GM03348 (cell line): Measurements from ENCODE around the gene UQCR10.

ENCODE experiments used
- DNase-seq: peaks from one replicate; pipeline ENCODE4 v3.0.0; 2012; ENCODE audit warnings: low spot score

Gene UQCR10

GRCh38 chr22:29798801-29799200, 31.6 kb downstream of the UQCR10 start:
- no peak for DNase-seq

DNA sequence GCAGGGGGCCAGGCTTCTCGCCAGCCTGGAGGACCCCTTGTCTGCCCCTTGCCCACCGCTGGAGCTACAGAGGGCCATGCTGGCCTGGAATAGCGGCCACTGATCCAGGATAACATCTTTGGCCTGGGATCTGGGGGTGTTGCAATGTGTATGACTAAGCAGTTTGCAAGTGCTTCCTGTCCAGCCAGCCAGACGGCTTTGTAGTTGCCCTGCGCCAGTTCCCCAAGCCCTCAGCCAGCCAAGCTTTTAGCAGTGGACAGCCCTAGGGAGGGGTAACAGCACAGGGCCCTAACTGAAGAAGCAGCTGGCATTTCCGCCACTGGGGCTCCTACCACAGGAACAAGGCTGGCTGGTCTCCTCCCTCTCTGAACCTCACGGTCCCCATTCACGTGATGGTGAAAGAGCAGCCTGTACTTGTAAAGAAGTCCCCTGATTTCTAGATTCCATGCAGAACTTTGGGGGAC, 32.1 kb downstream of the UQCR10 start:
- DNase-seq, result peak; percentile 96

GRCh38 chr22:29801153-29801552, 34.0 kb downstream of the UQCR10 start:
- no peak for DNase-seq

DNA sequence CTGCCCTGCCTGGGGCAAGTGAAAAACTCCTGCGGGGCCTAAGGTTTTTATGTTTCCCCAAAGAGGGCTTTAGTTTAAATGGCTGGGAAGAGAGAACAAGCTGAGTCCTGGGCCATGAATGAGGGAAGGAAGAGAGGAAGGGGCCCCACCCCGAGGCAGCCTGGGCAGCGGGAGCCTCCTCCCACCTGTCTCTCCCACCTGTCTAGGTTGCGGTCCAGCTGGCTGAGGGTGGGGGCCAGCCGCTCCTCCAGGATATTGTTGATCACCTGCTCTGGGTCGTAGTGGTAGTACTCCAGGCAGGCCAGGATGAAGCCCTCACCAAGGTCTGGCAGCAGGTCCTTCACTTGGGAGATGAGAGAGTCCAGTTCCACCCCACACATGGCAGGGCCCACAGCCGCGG, 34.6 kb downstream of the UQCR10 start:
- no peak for DNase-seq

GRCh38 chr22:29803190-29803589, 36.0 kb downstream of the UQCR10 start:
- no peak for DNase-seq

DNA sequence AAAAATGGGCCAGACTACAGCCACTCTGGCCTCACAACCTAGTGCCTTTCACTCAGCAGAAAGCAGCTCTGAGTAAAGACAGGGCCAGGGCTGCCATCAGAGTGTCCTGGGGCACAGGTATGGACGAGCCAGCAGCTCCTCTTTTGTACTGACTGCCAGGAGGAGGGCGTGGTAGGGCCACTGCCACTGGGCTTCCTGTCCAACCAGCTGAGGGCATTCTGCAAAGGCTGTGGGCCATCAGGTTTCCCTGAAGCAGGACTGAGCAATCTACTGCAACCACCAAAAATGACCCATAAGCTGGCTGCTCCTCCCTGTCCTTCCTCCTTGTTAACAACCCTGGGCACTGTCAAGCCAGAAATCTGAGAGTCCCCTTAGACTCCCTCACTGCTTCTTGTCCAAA, 37.8 kb downstream of the UQCR10 start:
- no peak for DNase-seq

GRCh38 chr22:29806196-29806595, 39.0 kb downstream of the UQCR10 start:
- no peak for DNase-seq

DNA sequence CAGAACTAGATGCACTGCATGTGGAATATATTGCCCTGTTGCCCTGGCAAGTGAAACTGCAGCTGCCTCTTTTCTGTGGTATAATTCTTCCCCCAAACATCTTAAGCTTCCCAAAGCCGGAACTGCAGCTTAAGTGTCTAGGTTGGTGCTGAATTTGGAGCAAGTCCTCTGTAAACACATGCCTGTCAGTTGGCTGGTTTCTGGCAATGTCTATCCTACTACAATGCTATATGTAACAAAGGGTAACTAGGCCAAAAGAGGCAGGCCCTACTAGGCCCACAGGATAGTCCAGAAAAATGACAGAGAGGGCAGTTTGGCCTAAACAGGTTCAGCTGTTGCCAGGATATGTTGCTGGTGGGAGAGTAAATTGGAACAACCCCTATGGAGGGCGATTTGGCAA, 43.0 kb downstream of the UQCR10 start:
- DNase-seq, result no peak

- DNase-seq, result no peak
Measured at GRCh38 chr22:29811377-29811776, 44.2 kb downstream of the UQCR10 start.

DNA sequence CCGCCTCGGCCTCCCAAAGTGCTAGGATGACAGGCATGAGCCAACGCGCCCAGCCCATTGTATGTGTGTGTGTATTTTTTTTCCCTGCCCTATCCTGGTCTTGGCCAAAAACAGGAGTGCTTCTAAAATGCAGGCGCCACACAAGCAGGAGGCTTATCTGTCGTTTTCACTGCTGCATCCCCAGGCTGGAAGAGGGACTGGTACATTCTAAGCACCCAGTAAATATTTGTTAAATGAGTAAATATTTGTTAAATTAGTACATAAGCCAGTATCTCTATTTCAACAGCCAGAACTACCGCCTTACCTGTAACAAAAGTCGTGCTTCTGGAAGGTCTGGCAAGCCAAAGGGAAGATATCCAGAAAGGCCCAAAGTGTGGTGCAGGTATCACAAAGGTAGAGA, 46.0 kb downstream of the UQCR10 start:
- DNase-seq, result no peak

DNA sequence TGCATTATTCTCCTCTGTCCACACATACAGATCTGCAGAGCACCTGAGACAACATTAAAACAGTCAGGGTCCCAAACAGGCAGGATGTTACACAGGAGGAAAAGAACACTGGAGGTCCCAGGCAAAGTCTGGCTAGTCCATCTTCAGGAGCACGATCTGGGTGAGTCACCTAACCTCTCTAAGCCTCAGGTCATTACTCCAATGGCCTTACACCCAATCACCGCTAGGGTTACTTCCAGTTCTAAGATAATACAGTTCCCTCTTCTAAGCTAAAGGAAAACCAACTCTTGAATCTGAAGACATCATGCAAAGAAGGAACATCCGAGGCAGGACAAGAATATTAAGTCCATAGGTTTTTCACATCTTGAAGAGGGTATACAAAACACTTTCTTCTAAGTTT, 46.4 kb downstream of the UQCR10 start:
- no peak for DNase-seq

GRCh38 chr22:29814003-29814402, 46.8 kb downstream of the UQCR10 start:
- DNase-seq, result no peak

DNA sequence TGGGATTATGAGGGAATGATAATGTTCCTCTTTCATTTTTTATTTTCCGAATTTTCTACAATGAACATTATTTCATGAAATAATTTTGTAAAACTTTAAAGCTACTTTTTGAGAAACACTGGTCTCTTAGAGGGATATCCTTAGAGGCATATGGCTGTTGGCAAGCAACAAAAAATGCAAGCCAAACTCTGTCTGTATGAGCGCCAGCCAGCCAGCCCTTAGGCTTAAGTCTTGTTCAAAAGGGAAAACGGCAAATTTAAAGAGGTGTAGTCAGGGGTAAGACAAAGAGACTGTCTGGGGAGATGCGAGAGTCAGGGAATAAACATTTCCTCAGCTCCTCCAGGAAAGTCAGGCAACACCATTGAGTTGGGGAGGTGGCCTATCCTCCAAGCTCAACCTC, 48.4 kb downstream of the UQCR10 start:
- no peak for DNase-seq

DNA sequence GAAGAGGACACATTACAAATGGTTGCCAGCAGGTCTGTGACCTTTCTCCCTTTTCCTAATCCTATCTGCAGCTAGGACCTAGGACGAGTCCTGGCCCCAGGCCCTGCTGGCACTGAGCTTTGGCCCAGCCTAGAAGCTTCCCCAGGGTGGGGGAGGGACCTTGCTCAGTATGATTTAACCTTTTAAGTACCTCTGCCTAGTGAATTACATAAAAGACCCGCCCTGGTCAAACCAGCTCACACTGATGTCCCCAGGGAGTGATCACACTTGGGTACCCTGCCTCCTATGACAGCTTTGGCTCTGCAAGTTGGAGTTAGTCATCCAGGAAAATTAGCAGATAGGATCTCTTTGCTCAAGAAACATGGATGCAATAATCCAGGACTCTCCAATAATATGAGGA, 49.0 kb downstream of the UQCR10 start:
- DNase-seq, result no peak

GRCh38 chr22:29816539-29816938, 49.4 kb downstream of the UQCR10 start:
- no peak for DNase-seq

DNA sequence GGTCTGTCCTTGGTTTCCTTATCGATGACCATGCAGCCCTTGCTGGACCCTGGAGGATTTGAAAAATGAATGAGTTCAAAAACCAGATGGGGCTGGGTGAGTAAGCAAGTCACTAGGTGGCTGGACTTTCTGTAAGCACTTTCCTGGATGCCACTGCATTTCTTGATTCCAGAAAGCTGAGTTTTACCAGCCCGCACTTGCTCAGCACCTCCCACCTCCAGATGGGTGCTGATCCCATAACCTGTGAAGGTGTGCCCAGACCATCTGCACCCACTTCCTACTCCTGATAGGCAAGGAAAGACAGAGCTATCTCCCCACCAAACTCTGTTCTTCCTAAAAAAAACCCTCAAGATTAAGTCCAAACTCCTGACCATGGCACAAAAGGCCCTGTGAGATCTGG, 49.8 kb downstream of the UQCR10 start:
- no peak for DNase-seq

DNA sequence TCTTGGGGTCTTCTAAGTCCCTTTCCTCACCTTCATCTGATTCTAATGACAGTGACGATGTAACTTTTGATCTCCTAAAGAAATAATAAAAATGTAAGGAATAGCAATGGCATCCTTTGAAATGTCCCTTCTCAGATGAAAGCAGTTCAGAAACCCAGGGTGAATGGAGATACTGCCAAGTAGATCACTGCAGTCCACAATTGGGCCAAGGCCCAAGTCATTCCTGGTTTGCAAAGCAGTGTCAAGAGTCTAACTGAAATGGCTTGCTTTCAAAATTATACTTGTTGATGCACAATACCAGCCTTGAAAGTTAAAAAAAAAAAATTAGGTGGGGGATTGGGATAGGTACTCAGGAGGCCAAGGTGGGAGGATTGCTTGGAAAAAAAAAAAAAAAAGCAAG, 50.6 kb downstream of the UQCR10 start:
- DNase-seq, result no peak

DNA sequence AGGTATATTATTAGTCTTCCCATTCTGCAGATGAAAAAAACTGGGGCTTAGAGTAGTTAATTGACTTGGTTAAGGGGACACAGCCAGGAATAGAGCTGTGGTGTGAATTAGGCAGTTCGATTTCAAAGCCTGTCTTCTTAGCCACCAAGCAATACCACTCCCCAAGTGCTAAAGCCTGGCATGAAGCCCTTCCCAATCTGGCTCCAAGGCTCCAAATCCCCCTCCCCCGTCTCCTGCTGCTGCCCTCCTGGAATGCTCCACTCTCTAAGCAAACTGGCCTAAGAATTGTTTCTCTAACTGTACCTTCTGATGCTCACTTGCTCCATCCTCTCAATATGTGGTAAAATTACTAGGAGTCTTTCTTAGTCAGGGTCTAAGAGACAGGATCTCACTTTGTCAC, 52.3 kb downstream of the UQCR10 start:
- no peak for DNase-seq
